GM12873 (cell line): ENCODE data around the gene TNFRSF1A.

Experiments used
- CTCF ChIP-seq: IDR thresholded peaks from 2 replicates; pipeline ENCODE4 v1.5.1; 2012; ENCODE audit warnings: low read depth, mild to moderate bottlenecking, moderate library complexity, low read length, control low read depth; ENCODE audit not compliant: insufficient read depth; ENCODE audit errors: missing control alignments

Gene TNFRSF1A

GRCh38 chr12:6330999-6331714, 10.7 kb downstream of the TNFRSF1A start:
- TF ChIP-seq CTCF: no peak

GRCh38 chr12:6330192-6330591, 11.7 kb downstream of the TNFRSF1A start:
- TF ChIP-seq CTCF: no peak

GRCh38 chr12:6329703-6330064, 12.2 kb downstream of the TNFRSF1A start:
- no peak for TF ChIP-seq CTCF

- no peak for TF ChIP-seq CTCF
Observed at GRCh38 chr12:6328945-6329702, 12.8 kb downstream of the TNFRSF1A start.

GRCh38 chr12:6328045-6328779, 13.7 kb downstream of the TNFRSF1A start:
- no peak for TF ChIP-seq CTCF

GRCh38 chr12:6327229-6328041, 14.4 kb downstream of the TNFRSF1A start:
- no peak for TF ChIP-seq CTCF
